NCI-H1417 (cell line): ENCODE measurements around the gene CLCA1.

Experiments
- DNase-seq, 3 experiments: peaks; one replicate each; lab custom pipeline; 2025; lab: John Stamatoyannopoulos, UW

Gene CLCA1

GRCh38 chr1:86468501-86468977 is at the start of gene CLCA1:
Gene CLCA1, plus strand, starts transcription at chr1:86468927. Its CDS starts 45 bp downstream, at chr1:86468972.
- DNase-seq, result peak in 1 of 3 experiments; percentile 10

GRCh38 chr1:86419277-86419903 is 49.3 kb upstream of the CLCA1 start:
- peak; percentile 2 to 38 (median 7) for DNase-seq

GRCh38 chr1:86421601-86422280 is 47.0 kb upstream of the CLCA1 start:
- DNase-seq, result no peak

- no peak for DNase-seq
These were observed 45.3 kb upstream of the CLCA1 start for GRCh38 chr1:86423473-86423872.

- DNase-seq, result no peak
These were observed 44.9 kb upstream of the CLCA1 start, which contains the start of gene CLCA2 for GRCh38 chr1:86423873-86424272. Gene CLCA2, plus strand, starts transcription at chr1:86424171. Its CDS starts 77 bp downstream, at chr1:86424248.

- DNase-seq, result no peak
These were observed 39.5 kb upstream of the CLCA1 start for GRCh38 chr1:86429122-86429725.

GRCh38 chr1:86429835-86430234 is 38.9 kb upstream of the CLCA1 start:
- DNase-seq, result no peak

GRCh38 chr1:86430376-86430775 is 38.4 kb upstream of the CLCA1 start:
- peak in 1 of 3 experiments; percentile 14 for DNase-seq

- no peak for DNase-seq
These were observed 34.7 kb upstream of the CLCA1 start for GRCh38 chr1:86434059-86434458.

- DNase-seq, result no peak
These were observed 33.4 kb upstream of the CLCA1 start for GRCh38 chr1:86435327-86435726.

- DNase-seq, result peak in 1 of 3 experiments; percentile 71
These were observed 32.7 kb upstream of the CLCA1 start for GRCh38 chr1:86436041-86436440.

- DNase-seq, result peak in 1 of 3 experiments; percentile 31
These were observed 27.1 kb upstream of the CLCA1 start for GRCh38 chr1:86441581-86441980.

GRCh38 chr1:86441997-86442396 is 26.7 kb upstream of the CLCA1 start:
- DNase-seq, result no peak

- DNase-seq, result no peak
These were observed 22.8 kb upstream of the CLCA1 start for GRCh38 chr1:86445919-86446318.

- no peak for DNase-seq
These were observed 21.4 kb upstream of the CLCA1 start for GRCh38 chr1:86447198-86447790.

GRCh38 chr1:86448670-86449069 is 20.1 kb upstream of the CLCA1 start:
- no peak for DNase-seq

GRCh38 chr1:86449103-86449502 is 19.6 kb upstream of the CLCA1 start:
- DNase-seq, result no peak

- no peak for DNase-seq
These were observed 17.9 kb upstream of the CLCA1 start for GRCh38 chr1:86450847-86451246.

- DNase-seq, result no peak
These were observed 15.1 kb upstream of the CLCA1 start for GRCh38 chr1:86453664-86454063.

- DNase-seq, result no peak
These were observed 13.7 kb upstream of the CLCA1 start for GRCh38 chr1:86455073-86455472.

GRCh38 chr1:86460998-86461397 is 7.7 kb upstream of the CLCA1 start:
- no peak for DNase-seq

GRCh38 chr1:86461482-86461881 is 7.2 kb upstream of the CLCA1 start:
- DNase-seq, result no peak

GRCh38 chr1:86464819-86465218 is 3.9 kb upstream of the CLCA1 start:
- no peak for DNase-seq
